Measurements from ENCODE around the gene PARD3. TPM values are rescaled to one million over a fixed set of nuclear protein-coding genes. Genes with fewer than 3 reads are reported as not detected.
"Not testable (repeated sequence)": the region's sequence is repeated elsewhere in the genome, so short reads cannot be mapped to it uniquely, and the experiment has no call there.

PARD3 gene
- total RNA-seq, 1 donor from 2014 or later, result 39.6 TPM

DNA sequence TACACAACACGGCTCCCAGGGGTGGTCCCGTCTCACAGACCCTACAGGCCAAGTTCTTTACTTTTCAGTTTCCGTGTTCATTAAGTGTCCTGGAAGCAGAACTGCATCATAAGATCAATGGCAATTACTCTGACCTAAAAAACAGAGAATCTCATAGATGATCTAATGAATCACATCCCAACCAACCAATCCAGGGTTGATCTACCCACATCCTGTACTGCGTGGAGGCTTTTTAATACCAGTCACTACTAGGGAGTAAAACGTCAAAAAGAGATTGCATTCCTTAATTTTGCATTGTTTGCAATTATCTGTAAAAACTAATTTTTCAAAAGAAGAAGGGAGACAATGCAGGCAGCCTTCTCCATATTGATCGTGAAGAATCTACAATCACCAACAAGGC is 72.6 kb downstream of the PARD3 start:
- DNase-seq (ENCODE audit: low spot score), result no peak

DNA sequence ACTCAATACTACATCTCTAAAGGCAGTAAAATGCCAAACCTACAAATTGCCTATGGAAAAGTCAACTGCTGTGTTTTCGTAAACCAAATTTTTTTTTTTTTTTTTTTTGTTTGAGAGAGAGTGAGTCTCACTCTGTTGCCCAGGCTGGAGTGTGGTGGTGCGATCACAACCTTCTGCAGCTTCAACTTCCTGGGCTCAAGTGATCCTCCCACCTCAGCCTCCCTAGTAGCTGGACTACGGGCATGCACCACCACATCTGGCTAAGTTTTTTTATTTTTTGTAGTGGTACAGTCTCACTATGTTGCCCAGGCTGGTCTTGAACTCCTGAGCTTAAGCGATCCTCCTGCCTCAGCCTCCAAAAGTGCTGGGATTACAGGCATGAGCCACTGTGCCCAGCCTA is 74.0 kb downstream of the PARD3 start:
- not testable (repeated sequence) for DNase-seq (ENCODE audit: low spot score)

DNA sequence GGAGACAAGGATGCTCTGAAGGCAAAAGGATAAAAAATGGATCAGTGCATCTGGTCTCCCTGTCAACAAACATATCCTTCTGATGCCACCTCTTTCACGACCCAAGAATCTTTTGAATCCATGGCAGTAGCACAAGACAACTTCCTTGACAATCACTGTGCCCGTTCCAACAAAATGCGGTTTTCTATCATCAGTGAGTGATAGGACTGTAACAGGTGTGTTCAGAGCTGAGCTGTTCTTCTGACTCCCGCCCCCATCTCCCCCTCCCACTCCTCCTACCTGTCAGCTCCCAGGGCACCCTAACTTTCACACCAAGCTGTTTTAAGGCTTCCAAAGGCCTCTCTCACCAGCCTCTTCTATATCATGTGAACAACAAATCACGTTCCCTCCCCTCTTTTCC is 74.8 kb downstream of the PARD3 start:
- no peak for DNase-seq (ENCODE audit: low spot score)

- DNase-seq (ENCODE audit: low spot score), result peak; percentile 64
Observed at GRCh38 chr10:34739915-34740314, 75.2 kb downstream of the PARD3 start.

DNA sequence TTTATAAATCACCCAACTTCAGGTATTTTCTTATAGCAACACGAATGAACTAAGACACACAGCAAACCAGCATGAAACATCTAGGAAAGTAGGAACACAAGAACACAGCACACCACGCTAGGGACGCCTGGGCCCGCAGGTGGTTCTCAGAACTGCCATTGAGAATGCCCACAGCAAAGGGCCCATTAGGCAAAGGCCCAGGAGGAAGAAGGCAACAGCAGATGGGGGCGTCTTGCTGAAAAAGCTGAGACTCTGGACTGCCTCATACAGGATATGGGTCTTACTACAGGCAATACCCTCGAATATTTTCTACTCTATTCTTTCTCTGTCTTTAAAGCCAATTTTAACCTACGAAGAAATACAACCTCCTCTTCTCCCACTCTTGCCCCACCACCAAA is 77.3 kb downstream of the PARD3 start:
- DNase-seq (ENCODE audit: low spot score), result no peak

- no peak for DNase-seq (ENCODE audit: low spot score)
Observed at GRCh38 chr10:34736976-34737771, 77.9 kb downstream of the PARD3 start.

GRCh38 chr10:34734918-34735317 is 80.2 kb downstream of the PARD3 start:
- DNase-seq (ENCODE audit: low spot score), result no peak

DNA sequence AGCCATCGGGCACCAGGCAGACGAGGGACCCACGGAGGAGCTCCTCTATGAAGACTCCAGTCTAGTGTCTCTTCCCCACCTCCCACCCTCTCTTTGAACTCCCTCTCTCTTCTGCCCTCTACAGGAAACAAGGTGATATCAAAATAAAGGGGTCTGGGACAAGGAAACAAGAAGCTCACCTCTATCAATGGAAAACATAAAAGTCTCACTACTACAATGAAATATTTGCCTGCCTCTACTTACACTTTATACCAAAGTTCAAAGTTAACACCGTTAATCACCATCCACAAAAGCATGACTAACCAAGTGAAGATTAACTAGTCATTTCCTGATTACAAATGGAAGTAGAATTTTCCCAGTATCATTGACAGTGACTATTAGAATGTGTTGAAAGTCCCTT is 82.2 kb downstream of the PARD3 start:
- no peak for DNase-seq (ENCODE audit: low spot score)

DNA sequence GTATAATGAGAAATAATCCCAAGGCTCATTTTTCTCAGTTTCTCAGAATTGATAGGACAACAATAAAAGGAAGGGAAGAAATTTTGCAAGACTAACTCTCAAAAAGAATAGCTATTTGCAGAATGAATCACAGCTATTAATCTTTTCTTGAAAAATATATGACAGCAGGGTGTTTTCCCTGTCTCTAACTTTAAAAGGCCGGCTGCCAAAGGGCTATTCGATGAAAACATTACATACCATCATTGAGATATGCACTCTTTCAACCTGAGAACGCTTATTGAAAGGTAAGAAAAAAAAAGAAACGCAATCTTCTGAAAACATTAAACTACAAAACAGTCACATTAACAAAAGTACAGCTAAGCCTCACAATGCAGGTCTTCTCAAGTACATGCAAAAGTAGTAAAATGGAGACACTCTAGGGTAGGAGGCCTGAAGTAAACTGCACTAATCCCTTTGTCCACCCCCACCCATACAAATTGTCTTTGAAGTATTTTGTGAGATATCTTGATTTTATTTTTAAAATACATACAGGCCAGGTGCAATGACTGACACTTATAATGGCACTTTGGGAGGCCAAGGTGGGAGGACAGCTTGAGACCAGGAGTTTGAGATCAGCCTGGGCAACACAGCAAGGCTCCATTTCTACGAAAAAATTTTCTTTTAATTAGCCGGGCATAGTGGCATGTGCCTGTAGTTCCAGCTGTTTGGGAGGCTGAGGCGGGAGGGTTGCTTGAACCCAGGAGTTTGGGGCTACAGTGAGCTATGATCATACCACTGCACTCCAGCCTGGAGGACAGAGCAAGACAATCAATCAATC is 83.0 kb downstream of the PARD3 start:
- peak; percentile 41 for DNase-seq (ENCODE audit: low spot score)

DNA sequence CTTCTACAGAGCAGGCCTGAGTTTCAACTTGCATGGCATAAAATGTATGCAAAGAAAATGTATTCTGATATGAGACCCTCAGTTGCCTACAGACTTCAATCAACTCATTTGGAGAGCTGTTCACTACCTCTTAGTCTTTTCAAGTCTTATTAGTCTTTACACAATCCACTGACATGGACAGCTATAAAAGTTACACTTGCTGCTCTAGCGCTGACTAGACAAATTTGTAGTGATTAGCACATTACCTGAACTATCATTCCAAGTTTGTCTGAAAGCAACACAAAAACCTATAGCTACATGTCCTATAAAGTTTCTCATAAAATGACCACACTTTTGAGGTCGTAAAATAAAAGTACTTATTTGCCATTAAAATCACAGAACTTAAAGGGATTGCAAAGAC is 83.9 kb downstream of the PARD3 start:
- no peak for DNase-seq (ENCODE audit: low spot score)

DNA sequence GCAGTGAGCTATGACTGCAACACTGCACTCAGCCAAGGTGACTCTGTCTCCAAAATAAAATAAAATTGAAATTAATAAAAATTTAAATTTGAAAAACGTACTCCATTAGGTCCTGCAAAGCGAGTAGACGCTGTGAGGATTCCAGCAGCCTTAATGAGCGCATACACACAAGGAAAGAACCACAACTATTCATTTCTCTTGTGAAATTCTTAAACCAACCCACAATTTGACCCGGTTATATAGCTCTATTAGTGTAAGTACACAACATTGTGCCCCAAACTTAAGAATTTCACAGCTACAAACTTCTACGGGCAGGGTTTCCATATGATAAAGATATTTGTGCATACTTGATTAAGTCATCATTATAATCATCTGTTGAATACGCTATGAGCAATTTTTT is 84.4 kb downstream of the PARD3 start:
- DNase-seq (ENCODE audit: low spot score), result no peak

- DNase-seq (ENCODE audit: low spot score), result no peak
Observed at GRCh38 chr10:34729619-34730018, 85.5 kb downstream of the PARD3 start.

DNA sequence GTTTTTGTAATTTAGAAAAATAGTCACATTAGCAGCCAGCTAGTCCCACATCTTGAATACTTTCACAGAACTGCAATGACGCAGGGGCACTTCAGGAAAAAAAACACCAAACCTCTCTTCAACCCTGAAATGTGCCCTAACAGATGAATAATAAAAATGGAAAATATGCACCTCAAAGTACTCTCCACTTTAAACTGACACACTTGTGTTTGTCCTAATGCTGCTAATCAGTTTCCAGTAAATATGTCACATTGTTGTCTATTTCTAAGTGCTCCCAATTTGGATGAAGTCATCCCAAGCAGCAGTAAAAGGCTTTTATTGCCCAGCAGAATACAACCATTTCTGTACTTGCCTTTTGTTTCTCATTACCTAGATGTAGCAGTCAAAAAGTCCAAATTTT is 86.7 kb downstream of the PARD3 start:
- no peak for DNase-seq (ENCODE audit: low spot score)

DNA sequence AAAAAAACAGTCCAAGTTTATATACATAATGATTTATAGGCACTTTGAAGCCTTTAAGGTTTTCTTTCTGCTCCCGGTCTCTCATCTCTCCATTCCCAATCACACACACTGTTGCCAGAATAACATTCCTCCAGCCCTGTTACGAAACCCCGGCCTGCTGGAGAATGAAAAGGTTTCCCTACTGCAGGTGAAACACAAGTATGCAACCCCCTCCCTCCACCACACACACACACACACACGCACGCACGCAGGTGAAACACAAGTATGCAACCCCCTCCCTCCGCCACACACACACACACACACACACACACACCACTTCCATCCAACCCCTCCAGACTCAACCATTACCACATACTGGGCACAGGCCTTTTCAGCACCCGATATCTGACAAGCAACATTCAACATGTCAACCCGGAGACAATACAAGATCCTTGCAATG is 87.5 kb downstream of the PARD3 start:
- no peak for DNase-seq (ENCODE audit: low spot score)

- DNase-seq (ENCODE audit: low spot score), result no peak
Observed at GRCh38 chr10:34726862-34727261, 88.2 kb downstream of the PARD3 start.

- DNase-seq (ENCODE audit: low spot score), result peak; percentile 63
Observed at GRCh38 chr10:34723750-34724149, 91.3 kb downstream of the PARD3 start.

GRCh38 chr10:34722404-34722803 is 92.7 kb downstream of the PARD3 start:
- no peak for DNase-seq (ENCODE audit: low spot score)

- no peak for DNase-seq (ENCODE audit: low spot score)
Observed at GRCh38 chr10:34721208-34721840, 93.8 kb downstream of the PARD3 start.

DNA sequence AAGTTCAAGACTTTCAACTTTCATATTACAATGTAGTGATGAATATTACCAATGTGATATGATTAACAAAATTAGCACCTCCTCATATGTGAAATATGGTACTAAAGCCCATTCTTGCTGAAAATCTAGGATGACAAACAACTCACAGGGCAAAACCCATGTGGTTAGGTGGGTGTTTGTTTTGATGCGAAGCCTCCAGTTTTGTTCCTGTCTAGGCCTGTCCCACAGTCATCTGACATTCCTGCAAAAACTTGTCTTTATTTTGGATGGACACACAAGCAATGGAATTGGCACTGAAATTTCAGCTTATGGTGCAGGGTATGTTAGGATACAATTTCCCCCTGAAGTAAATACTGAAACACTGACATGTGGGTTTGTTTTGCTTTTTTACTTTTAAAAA is 95.3 kb downstream of the PARD3 start:
- DNase-seq (ENCODE audit: low spot score), result no peak

GRCh38 chr10:34719328-34719727 is 95.8 kb downstream of the PARD3 start:
- no peak for DNase-seq (ENCODE audit: low spot score)

- no peak for DNase-seq (ENCODE audit: low spot score)
Observed at GRCh38 chr10:34717429-34717828, 97.7 kb downstream of the PARD3 start.

GRCh38 chr10:34716958-34717357 is 98.1 kb downstream of the PARD3 start:
- DNase-seq (ENCODE audit: low spot score), result no peak

GRCh38 chr10:34716234-34716633 is 98.9 kb downstream of the PARD3 start:
- no peak for DNase-seq (ENCODE audit: low spot score)

Measured in mucosa of gallbladder (tissue), 1 donor.